HG02973 (cell line): ENCODE results near the gene NDRG4.

ENCODE experiments used
- ATAC-seq: cut with Tn5 transposase; IDR thresholded peaks from one replicate; pipeline ENCODE4 v1.9.1; 2021; ENCODE audit warnings: moderate library complexity; ENCODE audit not compliant: unreplicated experiment

Gene NDRG4

GRCh38 chr16:58493756-58494431, 6.0 kb upstream of the NDRG4 start:
- ATAC-seq, result no peak

GRCh38 chr16:58494981-58495520, 4.9 kb upstream of the NDRG4 start:
- peak; percentile 75 for ATAC-seq

GRCh38 chr16:58495521-58496331, 4.2 kb upstream of the NDRG4 start:
- no peak for ATAC-seq

- no peak for ATAC-seq
Observed at GRCh38 chr16:58497468-58497867, 2.5 kb upstream of the NDRG4 start.

GRCh38 chr16:58497935-58498334, 2.0 kb upstream of the NDRG4 start:
- no peak for ATAC-seq

- no peak for ATAC-seq
Observed at GRCh38 chr16:58498341-58499091, 1.4 kb upstream of the NDRG4 start.

GRCh38 chr16:58499092-58499511, 841 bp upstream of the NDRG4 start:
- no peak for ATAC-seq

- ATAC-seq, result no peak
Observed at GRCh38 chr16:58500430-58501241, 693 bp downstream of the NDRG4 start.

GRCh38 chr16:58501242-58502131, 1.5 kb downstream of the NDRG4 start:
- no peak for ATAC-seq

- ATAC-seq, result no peak
Observed at GRCh38 chr16:58502217-58502921, 2.4 kb downstream of the NDRG4 start.

- no peak for ATAC-seq
Observed at GRCh38 chr16:58503166-58503862, 3.4 kb downstream of the NDRG4 start.

GRCh38 chr16:58503863-58504688, 4.1 kb downstream of the NDRG4 start:
- no peak for ATAC-seq

- no peak for ATAC-seq
Observed at GRCh38 chr16:58506241-58507194, 6.6 kb downstream of the NDRG4 start.

GRCh38 chr16:58507195-58507962, 7.4 kb downstream of the NDRG4 start:
- ATAC-seq, result no peak

- ATAC-seq, result no peak
Observed at GRCh38 chr16:58507963-58508670, 8.2 kb downstream of the NDRG4 start.
